NCI-H82 (cell line): Measurements from ENCODE around the gene NCAPD2.

ENCODE experiments used
- DNase-seq: peaks from one replicate; lab custom pipeline; 2025; lab: John Stamatoyannopoulos, UW

The NCAPD2 gene

GRCh38 chr12:6570264-6570887 is 76.5 kb downstream of the NCAPD2 start:
- peak; percentile 79 for DNase-seq

- DNase-seq = no peak
Measured at GRCh38 chr12:6573001-6573400, 79.1 kb downstream of the NCAPD2 start.

GRCh38 chr12:6574576-6575295 is 80.8 kb downstream of the NCAPD2 start:
- no peak for DNase-seq

DNA sequence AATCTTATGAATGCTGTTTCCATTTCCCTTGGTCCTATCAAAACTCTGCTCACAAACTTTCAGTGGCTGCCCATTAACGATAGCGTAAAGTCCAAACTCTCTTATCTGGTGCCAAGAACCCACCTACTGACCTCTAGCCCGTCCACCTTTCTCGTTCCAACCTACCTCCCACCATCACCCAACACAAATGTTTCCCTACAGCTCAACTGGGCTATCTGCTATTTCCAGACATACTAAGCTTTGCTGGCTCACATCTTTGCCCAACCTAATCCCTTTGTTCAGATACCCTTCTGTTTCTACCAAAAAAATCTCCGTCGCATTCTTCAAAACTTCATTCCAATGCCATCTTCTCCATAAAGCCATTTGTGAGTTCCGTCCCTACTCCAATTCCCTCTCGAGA is 81.7 kb downstream of the NCAPD2 start:
- DNase-seq = no peak
